ENCODE measurements around the gene TTYH3. TPM values are rescaled to one million over a fixed set of nuclear protein-coding genes. Genes with fewer than 3 reads are reported as not detected.

Gene TTYH3
- total and polyA plus RNA-seq, 2 of the 13 experiments (the other 11 are each of a cell fraction or from before 2014, with no cell fraction given), result 26.3 to 50.0 TPM

GRCh38 chr7:2635148-2635668 is 3.4 kb downstream of the TTYH3 start (continued):
- no peak for TF ChIP-seq MLXIP (CRISPR knock-in tag; IDR thresholded peaks at IDR 0.05; ENCODE audit: borderline replicate concordance)
- TF ChIP-seq POGK (CRISPR knock-in tag; conservative IDR thresholded peaks at IDR 0.05), result no peak
- TF ChIP-seq ARID2 (CRISPR knock-in tag; IDR thresholded peaks at IDR 0.05; ENCODE audit: borderline replicate concordance), result no peak
- no peak for TF ChIP-seq ETV5 (CRISPR knock-in tag; IDR thresholded peaks at IDR 0.05; ENCODE audit: borderline replicate concordance)
- no peak for TF ChIP-seq ZNF605 (CRISPR knock-in tag; IDR thresholded peaks at IDR 0.05)
- TF ChIP-seq ZNF160 (CRISPR knock-in tag; IDR thresholded peaks at IDR 0.05), result no peak
- no peak for TF ChIP-seq PLRG1 (conservative IDR thresholded peaks at IDR 0.05)
- no peak for TF ChIP-seq ELF1 (CRISPR knock-in tag; IDR thresholded peaks at IDR 0.05)
- no peak for TF ChIP-seq ZNF652 (CRISPR knock-in tag; IDR thresholded peaks at IDR 0.05; ENCODE audit: borderline replicate concordance, low read depth)
- TF ChIP-seq ZBTB44 (CRISPR knock-in tag; IDR thresholded peaks at IDR 0.05), result no peak
- no peak for TF ChIP-seq BCL6 (CRISPR knock-in tag; IDR thresholded peaks at IDR 0.05)
- no peak for TF ChIP-seq IKZF5 (CRISPR knock-in tag; IDR thresholded peaks at IDR 0.05)
- no peak for TF ChIP-seq JDP2 (CRISPR knock-in tag; IDR thresholded peaks at IDR 0.05; ENCODE audit: borderline replicate concordance)
- TF ChIP-seq FOXA1 (IDR thresholded peaks at IDR 0.05), result no peak
- no peak for TF ChIP-seq FOXA1 (CRISPR knock-in tag; IDR thresholded peaks at IDR 0.05)
- no peak for TF ChIP-seq ZMAT5 (CRISPR knock-in tag; IDR thresholded peaks at IDR 0.05; ENCODE audit: borderline replicate concordance, low read depth)
- TF ChIP-seq NR1H2 (CRISPR knock-in tag; IDR thresholded peaks at IDR 0.05; ENCODE audit: borderline replicate concordance, low read depth), result no peak
- TF ChIP-seq KDM5B (CRISPR knock-in tag; IDR thresholded peaks at IDR 0.05; ENCODE audit: borderline replicate concordance), result no peak

All from HepG2 (cell line).